A673 (cell line): Measurements from ENCODE around the gene EHBP1L1.

ENCODE experiments used
- CTCF ChIP-seq: fragments of 300-800, 200-600 bp; sonication (generic); conservative IDR thresholded peaks from 2 replicates; pipeline ENCODE4 v1.5.1; 2017; ENCODE audit warnings: low read depth, mild to moderate bottlenecking, antibody characterized with exemption, low read length, moderate library complexity, mixed read lengths
- EZH2 ChIP-seq: fragments of 200-600 bp; sonication (generic); IDR thresholded peaks from 2 replicates; pipeline ENCODE4 v1.6.1; 2017; ENCODE audit warnings: borderline replicate concordance, low read depth, mild to moderate bottlenecking, mixed read lengths, antibody characterized with exemption, low read length; ENCODE audit not compliant: poor library complexity, severe bottlenecking

GRCh38 chr11:65617990-65618751 is 42.3 kb downstream of the EHBP1L1 start:
- TF ChIP-seq CTCF (no peak), EZH2 (no peak)
